Limb (tissue), 2 donors: Measurements from ENCODE around the gene ZFHX3.
"Not testable (repeated sequence)": the region's sequence is repeated elsewhere in the genome, so short reads cannot be mapped to it uniquely, and the experiment has no call there.

ENCODE experiments used
- DNase-seq, 2 donors: peaks; one replicate each; pipeline ENCODE4 v3.0.0-alpha.2; 2016; ENCODE audit errors: extremely low spot score in 2 of 2

ZFHX3 gene

GRCh38 chr16:73047536-73048291 is at the start of gene ZFHX3:
TSS of gene ZFHX3 (minus strand) at chr16:73048128. CDS start at chr16:72960145, 87,983 bp downstream.
- peak in 1 of 2 donors; percentile 86 for DNase-seq

- no peak for DNase-seq
Measured at GRCh38 chr16:73096510-73096909, 48.6 kb upstream of the ZFHX3 start.

GRCh38 chr16:73095885-73096421 is 48.0 kb upstream of the ZFHX3 start:
- DNase-seq, result peak; percentile 27 to 75

- DNase-seq, result no peak
Measured at GRCh38 chr16:73095142-73095820, 47.4 kb upstream of the ZFHX3 start.

- DNase-seq, result no peak
Measured at GRCh38 chr16:73094371-73094770, 46.4 kb upstream of the ZFHX3 start.

- DNase-seq, result peak in 1 of 2 donors; percentile 50
Measured at GRCh38 chr16:73093146-73094144, 45.5 kb upstream of the ZFHX3 start.

GRCh38 chr16:73092236-73092781 is 44.4 kb upstream of the ZFHX3 start:
- DNase-seq, result peak in 1 of 2 donors; percentile 51

GRCh38 chr16:73091174-73091573 is 43.2 kb upstream of the ZFHX3 start:
- no peak for DNase-seq

GRCh38 chr16:73089420-73089819 is 41.5 kb upstream of the ZFHX3 start:
- DNase-seq, result no peak

GRCh38 chr16:73086108-73086507 is 38.2 kb upstream of the ZFHX3 start:
- DNase-seq, result no peak

GRCh38 chr16:73083271-73083670 is 35.3 kb upstream of the ZFHX3 start:
- no peak for DNase-seq

GRCh38 chr16:73082634-73083051 is 34.7 kb upstream of the ZFHX3 start:
- DNase-seq, result not testable (repeated sequence)

GRCh38 chr16:73080931-73081330 is 33.0 kb upstream of the ZFHX3 start:
- no peak for DNase-seq

GRCh38 chr16:73076324-73076810 is 28.4 kb upstream of the ZFHX3 start:
- no peak for DNase-seq

GRCh38 chr16:73074382-73074781 is 26.5 kb upstream of the ZFHX3 start:
- no peak for DNase-seq

GRCh38 chr16:73072051-73072450 is 24.1 kb upstream of the ZFHX3 start:
- DNase-seq, result not testable (repeated sequence)

GRCh38 chr16:73071131-73071940 is 23.4 kb upstream of the ZFHX3 start:
- DNase-seq, result peak; percentile 46 to 82

GRCh38 chr16:73069581-73070262 is 21.8 kb upstream of the ZFHX3 start:
- DNase-seq, result no peak
